GM10248 (cell line): ENCODE measurements around the gene LMF1.

ENCODE experiments used
- CTCF ChIA-PET: fragments of 300-600 bp; sonication (Branson Sonifier 250); formaldehyde crosslinking; extraction: SDS; loops from one replicate; lab custom pipeline; 2021; ENCODE audit warnings: antibody characterized with exemption; lab: Yijun Ruan, JAX
- POLR2A ChIA-PET: fragments of 350-650 bp; sonication (Branson Sonifier 250); formaldehyde crosslinking; extraction: SDS; loops from one replicate; lab custom pipeline; 2020; ENCODE audit warnings: antibody characterized with exemption; lab: Yijun Ruan, JAX
- DNase-seq: peaks from one replicate; pipeline ENCODE4 v3.0.0; 2012; ENCODE audit errors: extremely low spot score
- CTCF ChIP-seq: IDR thresholded peaks from 2 replicates; pipeline ENCODE4 v1.5.1; 2012; ENCODE audit warnings: mild to moderate bottlenecking, low read depth; ENCODE audit errors: extremely low read depth, missing control alignments, control extremely low read depth

Gene LMF1

GRCh38 chr16:921321-921905 is 49.4 kb downstream of the LMF1 start:
- CTCF ChIA-PET, result no interaction called here
- TF ChIP-seq CTCF, result no peak
- POLR2A ChIA-PET, result no interaction called here
- DNase-seq, result no peak

- no peak for DNase-seq
- ChIA-PET POLR2A (no interaction called here), CTCF (no interaction called here)
Observed at GRCh38 chr16:920717-921116, 50.1 kb downstream of the LMF1 start.

GRCh38 chr16:920051-920681 is 50.6 kb downstream of the LMF1 start:
- no peak for TF ChIP-seq CTCF
- CTCF ChIA-PET, result no interaction called here
- DNase-seq, result no peak
- POLR2A ChIA-PET, result no interaction called here

More at GRCh38 chr16:920717-921116, 50.1 kb downstream of the LMF1 start:
- TF ChIP-seq CTCF, result no peak

- ChIA-PET CTCF (no interaction called here), POLR2A (no interaction called here)
- no peak for DNase-seq
- no peak for TF ChIP-seq CTCF
Observed at GRCh38 chr16:919658-920050, 51.1 kb downstream of the LMF1 start.

GRCh38 chr16:918741-919657 is 51.8 kb downstream of the LMF1 start:
- TF ChIP-seq CTCF, result no peak
- DNase-seq, result no peak
- CTCF ChIA-PET, result no interaction called here

GRCh38 chr16:918068-918467 is 52.7 kb downstream of the LMF1 start:
- ChIA-PET CTCF (no interaction called here), POLR2A (no interaction called here)
- no peak for TF ChIP-seq CTCF
- DNase-seq, result no peak

More at GRCh38 chr16:918741-919657, 51.8 kb downstream of the LMF1 start:
- POLR2A ChIA-PET, result no interaction called here
